ENCODE measurements around the gene FAM163B.

FAM163B gene

DNA sequence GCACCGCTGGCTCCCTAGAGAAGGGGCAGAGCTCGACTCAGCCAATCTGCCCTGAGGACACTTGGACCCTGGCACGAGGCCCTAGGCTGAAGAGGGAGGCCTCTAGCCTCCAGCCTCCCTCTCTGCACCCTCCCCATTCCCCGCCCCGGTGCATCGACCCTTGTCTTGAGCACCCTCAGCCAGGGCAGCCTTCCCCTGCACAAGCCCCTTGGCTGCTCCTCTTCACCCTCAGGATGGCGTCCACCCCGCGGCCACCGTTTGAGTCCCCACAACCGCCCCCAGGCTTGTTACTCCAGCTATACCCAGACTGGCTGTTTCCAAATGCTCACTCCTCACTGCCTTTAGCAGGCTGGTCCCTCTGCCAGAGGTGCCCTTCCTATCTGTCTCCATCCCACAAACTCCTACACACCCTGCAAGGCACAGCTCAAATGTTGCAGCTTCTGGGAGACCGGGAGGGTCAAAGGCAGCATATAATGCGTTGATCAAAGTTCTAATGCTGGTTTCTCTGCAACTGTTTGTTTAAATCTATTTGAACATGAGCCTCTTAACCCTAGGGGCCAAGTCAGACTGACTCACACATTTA is 6.5 kb upstream of the FAM163B start:
- no peak for DNase-seq

GRCh38 chr9:133615186-133615585 is 6.0 kb upstream of the FAM163B start:
- DNase-seq = no peak

- no peak for DNase-seq
Measured at GRCh38 chr9:133614678-133615077, 5.5 kb upstream of the FAM163B start.

GRCh38 chr9:133614056-133614455 is 4.9 kb upstream of the FAM163B start:
- no peak for DNase-seq

DNA sequence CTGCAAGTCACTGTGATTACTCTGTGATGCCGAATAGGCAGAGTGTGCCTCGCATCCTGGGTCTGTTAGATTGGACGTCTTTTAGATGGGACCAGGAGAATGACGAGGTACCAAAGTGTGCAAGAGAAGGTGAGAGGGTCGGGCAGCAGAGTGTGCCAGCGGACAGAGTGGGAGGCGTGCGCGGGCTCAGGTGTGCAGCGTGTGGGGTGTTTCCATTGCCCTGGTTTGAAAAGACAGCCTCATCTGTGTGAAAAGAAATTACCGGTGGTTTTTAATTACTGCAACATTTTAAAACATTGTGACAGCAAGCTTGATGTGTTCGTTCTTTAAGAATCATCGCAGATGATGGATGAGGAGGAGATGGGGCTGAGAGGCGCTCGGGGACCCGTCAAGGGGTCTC is 4.2 kb upstream of the FAM163B start:
- no peak for DNase-seq

DNA sequence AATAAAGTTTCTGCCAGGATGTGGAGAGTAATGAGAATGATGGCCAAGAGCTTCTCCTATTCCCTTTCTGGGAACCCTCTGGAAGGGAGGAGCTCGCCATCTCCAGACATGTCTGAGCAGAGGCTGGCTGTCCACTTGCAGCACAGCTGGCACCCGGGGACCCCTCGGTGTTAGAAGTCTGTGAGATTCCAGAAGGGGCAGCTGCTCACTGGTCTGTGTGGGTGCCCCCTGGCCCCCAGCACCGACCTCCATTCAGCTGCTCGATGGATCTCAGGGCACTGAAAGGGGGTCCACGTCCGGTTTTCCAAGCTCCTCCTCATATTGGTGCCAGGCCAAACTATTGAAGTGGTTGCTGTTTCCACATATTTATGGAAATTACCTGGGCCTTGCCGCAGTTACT is 3.6 kb upstream of the FAM163B start:
- no peak for DNase-seq

DNA sequence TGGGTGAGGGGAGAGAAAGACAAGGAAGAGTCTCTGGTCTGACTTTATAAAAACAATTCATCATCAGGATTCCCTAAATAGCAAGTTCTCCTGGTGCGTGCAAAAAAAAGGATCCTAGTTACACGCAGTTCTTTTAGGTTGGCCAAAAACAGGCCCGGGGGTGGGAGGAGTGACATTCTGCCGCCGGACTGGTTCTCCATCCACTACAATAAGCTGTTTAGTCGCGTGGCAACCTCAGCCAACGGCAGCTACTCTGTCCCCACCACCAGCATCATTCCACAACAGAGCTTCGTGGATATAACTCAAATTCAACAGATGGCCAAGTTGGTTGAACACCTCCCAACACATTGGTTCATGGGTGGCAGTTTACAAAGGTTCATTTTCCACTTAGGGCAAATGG is 2.9 kb upstream of the FAM163B start:
- DNase-seq = no peak

DNA sequence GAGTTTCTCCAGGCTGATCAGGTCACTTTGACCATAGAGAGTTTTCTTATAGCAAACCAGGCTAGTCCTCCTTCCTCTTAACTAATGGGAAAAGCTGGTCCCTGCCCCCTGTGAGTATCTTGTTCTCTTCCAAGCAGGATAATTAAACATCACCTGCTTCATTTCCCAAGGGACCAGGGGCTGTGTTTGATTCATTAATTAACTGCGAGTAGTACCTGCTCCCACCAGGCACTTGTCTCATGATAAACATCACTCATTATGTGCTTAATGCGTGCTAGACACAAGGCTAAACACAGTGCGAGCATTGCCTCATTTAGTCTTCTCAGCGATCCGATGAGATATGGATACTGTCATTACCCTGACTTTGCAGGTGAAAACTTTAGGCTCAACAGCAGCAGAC is 1.7 kb upstream of the FAM163B start:
- DNase-seq = no peak

DNA sequence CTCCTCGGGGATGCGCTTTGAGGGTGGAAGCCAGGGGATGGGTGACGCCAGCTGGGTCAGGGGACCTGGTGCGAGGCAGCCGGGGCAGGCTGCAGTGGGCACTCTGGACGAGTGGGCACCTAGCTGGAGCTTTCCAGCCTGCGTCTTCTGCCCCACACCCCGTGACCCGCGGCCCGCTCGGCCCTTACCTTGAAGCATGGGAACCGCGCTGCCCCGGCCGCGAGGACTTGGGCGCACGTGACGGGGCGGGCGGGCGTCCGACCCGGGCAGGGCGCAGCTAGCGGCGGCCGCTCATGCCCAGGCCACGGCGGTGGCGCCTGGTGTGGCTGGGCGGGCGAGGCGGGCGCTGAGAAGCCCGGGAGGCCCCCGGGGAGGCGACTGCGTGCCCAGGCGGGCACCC is 300 bp downstream of the FAM163B start:
- no peak for DNase-seq

DNA sequence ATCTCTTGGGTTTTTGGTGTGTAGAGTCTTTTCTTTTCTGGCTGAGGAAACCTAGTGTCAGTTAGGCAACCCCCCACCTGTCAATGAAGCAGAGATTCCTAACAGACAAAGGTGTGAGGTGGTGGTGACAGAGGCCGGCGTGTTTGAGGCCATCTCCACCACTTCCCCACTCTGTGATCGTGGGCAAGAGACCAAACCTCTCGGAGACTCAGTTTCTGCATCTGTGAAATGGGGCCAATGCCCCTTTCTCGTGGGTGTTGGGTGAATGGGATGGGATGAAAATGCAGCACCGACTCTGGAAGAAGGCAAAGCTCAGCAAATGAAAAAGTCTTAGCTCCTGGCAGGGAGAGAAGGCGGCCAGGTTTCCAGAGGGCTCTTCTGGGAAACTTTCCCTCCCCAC is 807 bp downstream of the FAM163B start:
- no peak for DNase-seq

DNA sequence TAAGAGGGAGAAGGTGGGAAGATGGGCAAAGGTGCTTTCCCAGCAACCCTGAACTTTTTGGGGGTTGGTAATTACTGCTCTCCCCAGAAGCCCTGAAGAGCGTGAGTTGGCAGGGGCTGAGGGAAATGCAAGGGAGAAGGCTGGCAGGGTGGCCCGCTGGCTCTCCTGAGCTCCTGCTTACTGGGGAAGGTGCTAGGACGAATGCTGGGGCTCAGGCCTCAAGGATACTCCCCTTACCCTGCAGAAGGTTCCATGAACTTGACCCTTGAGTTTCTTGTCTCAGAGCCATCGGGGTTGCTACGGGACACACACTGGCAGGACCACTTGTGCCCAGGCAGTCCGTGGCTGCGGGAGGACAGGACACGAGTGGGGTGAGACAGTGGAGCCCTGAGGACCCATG is 1.2 kb downstream of the FAM163B start:
- no peak for DNase-seq

- DNase-seq = no peak
Measured at GRCh38 chr9:133607381-133607780, 1.8 kb downstream of the FAM163B start.

- no peak for DNase-seq
Measured at GRCh38 chr9:133606708-133607025, 2.5 kb downstream of the FAM163B start.

GRCh38 chr9:133605856-133606707 is 3.1 kb downstream of the FAM163B start:
- DNase-seq = no peak

GRCh38 chr9:133605446-133605845 is 3.7 kb downstream of the FAM163B start:
- no peak for DNase-seq

GRCh38 chr9:133604856-133605255 is 4.3 kb downstream of the FAM163B start:
- DNase-seq = no peak

DNA sequence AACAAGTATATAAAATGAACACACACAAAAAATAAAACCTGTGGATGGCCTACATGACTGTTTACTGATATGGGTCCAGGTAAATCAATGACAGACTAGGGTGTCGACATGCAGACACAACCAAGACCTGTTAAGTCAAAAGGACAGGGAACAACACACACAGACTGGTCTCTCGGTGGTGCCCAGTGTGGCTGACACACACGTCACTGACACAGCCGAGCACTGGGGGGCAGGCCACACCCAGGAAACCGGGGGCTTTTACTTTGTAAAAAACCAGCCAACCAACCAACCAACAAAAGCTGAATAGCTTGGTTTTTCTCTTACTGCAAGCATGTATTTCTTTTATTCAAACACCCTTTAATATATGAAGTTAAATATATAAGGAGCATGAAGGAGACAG is 5.0 kb downstream of the FAM163B start:
- no peak for DNase-seq

DNA sequence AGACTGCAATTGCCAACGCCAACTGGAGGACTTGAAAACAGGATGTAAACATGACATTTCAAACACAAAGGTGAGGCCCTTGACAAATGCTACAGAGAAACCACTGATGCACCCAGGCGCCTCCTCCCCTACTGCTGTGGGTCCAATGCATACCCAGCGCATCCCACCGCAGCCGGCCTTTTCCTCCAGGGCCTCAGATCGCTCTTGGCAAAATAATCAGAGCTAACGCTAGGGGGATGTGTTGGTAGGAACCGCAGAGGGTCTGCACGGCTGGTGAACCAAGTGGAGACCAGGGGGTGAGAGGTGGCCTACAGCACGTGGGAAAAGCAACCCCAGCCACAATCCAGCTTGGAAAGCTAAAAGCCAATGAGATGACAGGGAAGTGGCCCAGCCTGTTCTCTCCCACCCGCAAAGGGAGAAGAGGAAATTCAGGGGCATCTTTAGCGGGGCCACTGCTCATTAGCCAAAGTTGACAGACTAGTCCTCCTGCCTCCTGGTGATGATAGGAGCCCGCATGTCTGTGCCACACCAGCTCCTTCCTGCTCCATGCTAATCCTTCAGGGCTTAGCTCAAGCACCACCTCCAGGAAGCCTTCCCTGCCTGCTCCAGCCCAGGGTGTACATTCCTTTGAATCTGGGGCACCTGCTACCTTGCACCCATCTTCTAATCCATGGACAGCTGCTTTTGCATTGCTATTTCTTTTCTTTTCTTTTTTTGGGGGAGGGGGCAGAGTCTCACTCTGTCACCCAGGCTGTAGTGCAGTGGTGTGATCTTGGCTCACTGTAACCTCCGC is 5.9 kb downstream of the FAM163B start:
- no peak for DNase-seq

DNA sequence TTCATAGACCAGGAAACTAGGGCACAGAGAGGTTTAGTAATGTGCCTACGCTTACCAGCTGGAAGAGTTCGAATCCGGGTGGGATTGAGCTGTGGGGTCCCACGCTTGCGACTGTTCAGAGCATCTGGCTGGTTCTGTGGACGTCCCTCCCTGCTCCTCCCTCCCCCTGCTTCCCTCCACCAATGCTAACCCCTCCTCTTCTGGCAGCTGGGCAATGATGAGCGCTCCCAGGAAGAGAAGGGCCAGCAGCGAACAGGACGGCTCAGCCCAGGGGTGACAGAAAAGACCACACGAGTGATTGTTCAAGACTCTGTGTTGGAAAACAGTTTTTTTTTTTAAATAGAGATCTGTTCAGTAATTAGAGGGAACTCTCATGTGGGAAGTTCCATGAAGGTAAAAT is 6.9 kb downstream of the FAM163B start:
- no peak for DNase-seq

- no peak for DNase-seq
Measured at GRCh38 chr9:133601746-133602145, 7.4 kb downstream of the FAM163B start.

DNA sequence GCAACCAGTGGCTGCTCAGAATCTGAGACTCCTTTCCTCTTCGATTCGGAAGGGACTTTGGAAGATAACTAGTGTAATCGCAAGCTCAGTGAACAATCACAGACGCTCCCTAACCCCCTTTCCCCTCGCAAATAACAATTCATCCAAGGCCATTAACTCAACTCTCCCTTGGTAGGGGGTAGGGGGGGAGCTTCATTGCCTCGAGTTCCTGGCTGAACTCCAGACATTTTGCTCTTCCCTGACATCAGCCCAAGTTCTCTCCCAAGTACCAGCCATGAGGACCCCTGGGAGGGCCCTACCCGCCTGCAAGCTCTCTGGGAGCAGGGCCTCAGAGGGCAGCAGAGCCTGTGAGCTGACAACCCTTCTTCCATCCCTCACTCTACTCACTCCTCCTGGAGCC is 8.4 kb downstream of the FAM163B start:
- DNase-seq = no peak

DNA sequence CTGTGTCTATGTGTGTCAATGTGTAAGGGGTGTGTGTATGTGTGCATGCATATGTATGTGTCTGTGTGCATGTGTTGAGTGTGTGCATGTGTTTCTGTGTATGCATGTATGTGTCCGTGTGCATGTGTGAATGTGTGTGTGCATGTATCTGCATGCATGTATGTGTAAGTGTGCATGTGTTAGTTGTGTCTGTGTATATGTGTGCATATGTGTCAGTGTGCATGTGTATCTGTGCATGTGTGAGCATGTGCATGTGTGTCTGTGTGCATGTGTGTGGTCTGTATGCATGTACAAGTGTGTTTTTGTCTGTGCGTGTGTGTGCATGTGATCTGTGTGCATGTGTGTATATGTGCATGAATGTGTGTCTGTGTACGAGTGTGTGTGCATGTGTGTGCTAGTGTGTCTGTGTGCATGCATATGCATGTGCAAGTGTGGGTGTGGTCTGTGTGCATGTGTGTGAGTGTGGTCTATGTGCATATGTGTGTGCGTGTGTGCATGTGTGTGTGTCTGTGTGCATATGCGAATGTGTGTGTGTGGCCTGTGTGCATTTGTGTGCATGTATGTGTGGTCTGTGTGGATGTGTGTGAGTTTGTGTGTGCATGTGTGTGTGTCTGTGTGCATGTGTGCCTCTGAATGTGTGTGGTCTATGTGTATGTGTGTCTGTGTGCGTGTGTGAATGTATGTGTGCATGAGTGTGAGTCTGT is 9.6 kb downstream of the FAM163B start:
- no peak for DNase-seq

- no peak for DNase-seq
Measured at GRCh38 chr9:133598978-133599377, 10.2 kb downstream of the FAM163B start.
